Stimulated activated CD4-positive, alpha-beta T cell treated with anti-CD3 and anti-CD28 coated beads, Interleukin-4, amount 100 ng/mL, for 1 hour (primary cell): ENCODE measurements around the gene MYL12B.
A peak's percentile ranks its signal among the peaks of the same experiment; 100 is the strongest.
"Not testable (repeated sequence)": the region's sequence is repeated elsewhere in the genome, so short reads cannot be mapped to it uniquely, and the experiment has no call there.

Experiments
- DNase-seq: peaks from one replicate; pipeline ENCODE4 v3.0.0-alpha.2; 2020

The MYL12B gene

GRCh38 chr18:3305354-3305762, 43.4 kb downstream of the MYL12B start:
- DNase-seq, result peak; percentile 12

- DNase-seq, result no peak
These were observed 44.0 kb downstream of the MYL12B start for GRCh38 chr18:3305933-3306332.

- no peak for DNase-seq
These were observed 44.5 kb downstream of the MYL12B start for GRCh38 chr18:3306391-3306790.

- DNase-seq, result no peak
These were observed 51.8 kb downstream of the MYL12B start for GRCh38 chr18:3313685-3314084.

GRCh38 chr18:3315344-3315743, 53.4 kb downstream of the MYL12B start:
- DNase-seq, result not testable (repeated sequence)

DNA sequence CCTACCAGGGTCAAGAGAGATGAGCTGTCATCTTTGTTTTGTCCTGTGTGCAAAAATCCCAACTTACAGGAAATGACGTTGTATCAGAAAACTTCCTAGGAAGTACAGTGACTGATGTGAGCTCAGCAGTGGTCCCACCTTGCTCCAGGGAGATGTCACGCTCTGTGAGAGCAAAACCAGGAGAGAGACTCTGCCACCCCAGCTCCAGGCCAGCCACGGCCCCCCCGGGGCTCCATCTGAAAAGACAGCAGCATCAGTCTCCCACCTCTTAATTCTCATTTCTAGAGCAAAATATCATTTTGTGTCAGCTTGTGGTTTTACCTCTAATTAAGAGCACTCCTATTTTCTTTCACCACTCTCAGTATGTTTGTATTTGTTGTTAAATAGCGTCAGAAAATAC, 57.5 kb downstream of the MYL12B start:
- no peak for DNase-seq

DNA sequence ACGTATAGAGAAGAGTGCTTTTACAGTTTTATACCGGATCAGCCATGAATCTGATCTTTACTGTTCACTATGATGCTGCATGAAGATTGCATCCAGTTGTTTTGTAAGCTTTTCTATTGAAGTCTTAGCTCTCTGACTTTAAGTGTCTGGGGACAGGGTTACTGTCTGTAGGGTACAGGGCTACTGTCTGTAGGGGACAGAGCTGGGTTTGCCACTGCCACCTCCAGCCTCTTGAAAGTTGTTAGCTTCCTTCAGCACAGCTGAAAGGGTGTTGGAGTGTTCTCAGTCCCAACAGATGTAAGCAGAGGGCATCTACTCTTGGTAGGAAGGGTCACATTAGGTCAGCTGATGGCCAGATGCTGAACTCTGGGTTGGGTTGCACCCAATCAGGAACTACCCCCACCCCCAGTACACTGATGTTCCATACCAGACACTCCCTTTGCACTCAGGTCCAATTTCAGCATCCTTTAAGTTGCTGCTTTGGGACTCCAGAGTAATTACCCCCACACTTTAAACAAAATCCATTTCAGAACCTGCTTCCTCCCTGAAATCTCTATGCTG, 58.0 kb downstream of the MYL12B start:
- no peak for DNase-seq

GRCh38 chr18:3321133-3321812, 59.3 kb downstream of the MYL12B start:
- DNase-seq, result no peak

DNA sequence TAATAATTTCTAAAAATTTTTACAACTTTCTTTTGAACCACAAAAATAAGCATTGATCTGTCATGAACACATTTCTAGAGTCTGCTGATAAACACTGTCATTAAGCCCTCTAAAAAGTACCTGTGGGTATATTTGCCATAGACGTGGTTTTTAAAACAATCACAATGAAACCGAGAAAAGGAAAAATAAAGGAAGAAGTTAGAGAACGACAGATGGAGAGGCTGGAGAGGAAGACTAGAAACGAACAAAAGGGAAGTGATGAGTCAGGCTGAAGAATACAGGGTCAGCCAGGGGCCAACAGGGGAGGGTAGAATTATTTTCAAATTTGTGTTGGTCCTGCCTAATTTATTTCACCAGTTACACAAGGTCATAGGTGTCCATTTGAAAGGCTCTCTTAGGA, 62.0 kb downstream of the MYL12B start:
- DNase-seq, result no peak
